ENCODE measurements around the gene S100A8.
"Not testable (repeated sequence)": the region's sequence is repeated elsewhere in the genome, so short reads cannot be mapped to it uniquely, and the experiment has no call there.

S100A8 gene

DNA sequence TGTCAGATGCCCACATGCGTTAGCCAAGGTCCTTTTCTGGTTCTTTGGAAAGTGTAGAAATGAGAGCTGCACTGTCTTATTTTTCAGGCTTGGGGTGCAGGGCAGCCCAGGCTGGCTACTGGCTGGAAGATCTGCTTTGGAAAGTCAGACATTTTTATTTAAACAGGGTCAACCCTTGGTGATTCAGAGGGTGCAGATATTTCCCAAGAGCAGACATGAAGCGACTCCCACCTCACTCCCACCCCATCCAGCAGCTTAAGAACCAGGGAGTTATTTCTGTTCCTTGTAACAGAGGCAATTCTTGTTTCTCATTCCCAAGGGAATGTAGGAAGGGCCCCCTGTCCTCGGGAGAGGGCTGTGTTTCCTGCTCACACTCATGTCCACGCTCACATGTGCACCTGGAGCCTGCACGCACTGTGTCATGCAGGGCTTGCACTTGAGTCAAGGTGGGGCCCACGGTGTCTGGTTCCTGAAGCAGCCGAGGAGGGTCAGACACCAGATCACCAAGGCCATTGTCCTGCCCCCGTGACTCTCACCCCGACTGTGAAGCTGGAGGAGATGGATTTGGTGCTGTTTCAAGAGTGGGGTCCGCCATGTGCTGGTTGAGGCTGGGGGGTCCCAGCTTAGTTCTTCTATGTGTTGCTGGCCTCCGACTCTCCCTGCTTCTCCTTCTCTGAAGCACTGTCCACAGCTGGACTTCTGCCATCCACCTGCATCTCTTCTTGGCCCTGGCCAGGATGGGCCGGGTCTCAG, 26.4 kb upstream of the S100A8 start:
- H3K4me3 ChIP-seq (ENCODE audit: control insufficient read depth, low read depth, low read length): no peak overlapping the region
- no peak for DNase-seq (ENCODE audit: low read depth)

DNA sequence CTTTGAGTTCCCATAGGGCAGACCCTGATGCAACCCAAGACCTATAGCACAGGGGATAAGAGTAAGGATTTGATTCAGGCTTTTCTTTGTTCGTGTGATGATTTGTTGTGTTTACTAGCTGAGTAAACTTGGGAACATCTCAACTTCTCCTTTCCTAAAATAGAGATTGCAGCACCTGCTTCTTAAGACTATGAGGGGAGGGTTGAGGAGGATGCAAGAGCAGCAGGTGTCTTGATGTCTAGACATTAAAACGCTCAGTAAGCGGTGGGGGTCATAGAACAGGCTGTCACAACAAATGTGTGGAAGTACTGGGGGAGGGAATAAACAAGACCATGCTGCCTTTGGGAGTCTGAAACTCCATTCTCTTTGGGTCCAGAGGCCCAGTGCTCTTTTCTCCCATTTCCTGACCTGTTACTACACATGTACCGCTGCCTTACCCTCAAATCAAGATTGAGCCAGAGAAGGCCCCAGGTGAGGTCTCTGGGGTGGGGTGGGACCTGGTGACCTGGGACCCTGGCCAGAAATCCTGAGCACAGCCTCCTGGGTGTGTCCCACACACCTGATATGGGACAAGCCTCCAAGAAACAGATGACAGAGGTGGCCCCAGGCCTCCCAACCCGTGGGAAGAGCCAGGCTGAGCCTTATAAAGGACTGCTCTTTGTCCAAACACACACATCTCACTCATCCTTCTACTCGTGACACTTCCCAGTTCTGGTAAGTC, 25.1 kb upstream of the S100A8 start, which contains the start of gene S100A7A:
TSS of gene S100A7A (plus strand) at position 671 of the 721 bp plus-strand sequence. CDS start 1,563 bp downstream, outside the sequence.
- TF ChIP-seq CTCF (conservative IDR thresholded peaks at IDR 0.05; ENCODE audit: control insufficient read depth, insufficient read depth, low read depth, low read length): no peak

More for the DNA sequence above, 26.4 kb upstream of the S100A8 start:
- TF ChIP-seq CTCF (conservative IDR thresholded peaks at IDR 0.05; ENCODE audit: control insufficient read depth, insufficient read depth, low read depth, low read length): no peak

GRCh38 chr1:153413961-153414360, 23.1 kb upstream of the S100A8 start:
- not testable (repeated sequence) for H3K4me3 ChIP-seq (ENCODE audit: control insufficient read depth, low read depth, low read length); DNase-seq (ENCODE audit: low read depth)

More for the DNA sequence above, 25.1 kb upstream of the S100A8 start, which contains the start of gene S100A7A:
- no peak within 1 kb of the TSS for H3K4me3 ChIP-seq (ENCODE audit: control insufficient read depth, low read depth, low read length)
- DNase-seq (ENCODE audit: low read depth): no peak

DNA sequence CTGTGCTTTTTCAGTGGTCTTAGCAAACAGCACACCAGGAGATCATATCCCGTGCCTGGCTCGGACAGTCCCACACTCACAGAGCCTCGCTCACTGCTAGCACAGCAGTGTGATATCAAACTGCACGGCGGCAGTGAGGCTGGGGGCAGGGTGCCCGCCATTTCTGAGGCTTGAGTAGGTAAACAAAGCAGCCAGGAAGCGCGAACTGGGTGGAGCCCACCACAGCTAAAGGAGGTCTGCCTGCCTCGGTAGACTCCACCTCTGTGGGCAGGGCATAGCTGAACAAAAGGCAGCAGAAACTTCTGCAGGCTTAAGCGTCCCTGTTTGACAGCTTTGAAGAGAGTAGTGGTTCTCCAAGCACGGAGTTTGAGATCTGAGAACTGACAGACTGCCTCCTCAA, 16.4 kb upstream of the S100A8 start:
- not testable (repeated sequence) for DNase-seq (ENCODE audit: low read depth); H3K4me3 ChIP-seq (ENCODE audit: control insufficient read depth, low read depth, low read length)

- H3K4me3 ChIP-seq (ENCODE audit: control insufficient read depth, low read depth, low read length); DNase-seq (ENCODE audit: low read depth): not testable (repeated sequence)
These were observed 15.1 kb upstream of the S100A8 start for GRCh38 chr1:153405825-153406599.

- TF ChIP-seq CTCF (conservative IDR thresholded peaks at IDR 0.05; ENCODE audit: control insufficient read depth, insufficient read depth, low read depth, low read length): peak; percentile 44
- DNase-seq (ENCODE audit: low read depth): peak; percentile 9
- no peak overlapping the region for H3K4me3 ChIP-seq (ENCODE audit: control insufficient read depth, low read depth, low read length)
These were observed 13.9 kb upstream of the S100A8 start for GRCh38 chr1:153404768-153405167.

- no peak for DNase-seq (ENCODE audit: low read depth)
- TF ChIP-seq CTCF (conservative IDR thresholded peaks at IDR 0.05; ENCODE audit: control insufficient read depth, insufficient read depth, low read depth, low read length): no peak
- H3K4me3 ChIP-seq (ENCODE audit: control insufficient read depth, low read depth, low read length): no peak overlapping the region
These were observed 13.3 kb upstream of the S100A8 start for GRCh38 chr1:153404086-153404635.
